ENCODE data around the gene ZNF280A. TPM values are rescaled to one million over a fixed set of nuclear protein-coding genes. Genes with fewer than 3 reads are reported as not detected.

The ZNF280A gene
- total and polyA plus RNA-seq, 2 donors (not counting 3 experiments of a cell fraction or from before 2014, with no cell fraction given): 0.15 TPM; not detected in 1

DNA sequence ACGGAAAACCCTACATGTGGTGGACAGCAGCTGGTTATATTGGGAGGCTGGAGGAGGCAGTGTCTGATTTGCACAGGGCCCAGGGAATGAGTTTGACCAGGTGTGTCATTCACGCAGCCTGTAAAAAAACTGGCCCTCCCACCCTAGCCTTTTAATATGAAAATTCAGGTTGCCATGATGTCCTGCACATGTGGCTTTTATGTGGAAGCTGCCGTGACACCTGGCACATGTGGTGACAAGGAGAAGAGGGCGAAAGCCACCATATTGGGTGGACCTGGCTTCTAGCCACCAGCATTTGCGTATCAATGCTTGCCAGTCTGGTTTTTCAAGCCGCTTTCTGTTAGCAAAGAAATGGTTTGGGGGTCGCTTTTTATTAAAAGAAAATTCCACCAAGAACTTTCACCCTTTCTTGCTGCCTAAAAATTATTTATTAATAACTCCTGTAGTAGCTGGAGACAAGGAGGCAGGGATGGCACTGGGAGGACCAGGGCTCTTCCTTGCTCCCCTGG, 54.9 kb downstream of the ZNF280A start:
- intact Hi-C loops (cut with micrococcal nuclease): loop anchor here (2.0 kb wide), 2 partner anchors 88 to 122 kb away; no protein-coding TSS in a partner anchor
- no peak for TF ChIP-seq POLR2A (IDR thresholded peaks at IDR 0.05; ENCODE audit: low read depth, low read length)
- TF ChIP-seq, protein P1, sequence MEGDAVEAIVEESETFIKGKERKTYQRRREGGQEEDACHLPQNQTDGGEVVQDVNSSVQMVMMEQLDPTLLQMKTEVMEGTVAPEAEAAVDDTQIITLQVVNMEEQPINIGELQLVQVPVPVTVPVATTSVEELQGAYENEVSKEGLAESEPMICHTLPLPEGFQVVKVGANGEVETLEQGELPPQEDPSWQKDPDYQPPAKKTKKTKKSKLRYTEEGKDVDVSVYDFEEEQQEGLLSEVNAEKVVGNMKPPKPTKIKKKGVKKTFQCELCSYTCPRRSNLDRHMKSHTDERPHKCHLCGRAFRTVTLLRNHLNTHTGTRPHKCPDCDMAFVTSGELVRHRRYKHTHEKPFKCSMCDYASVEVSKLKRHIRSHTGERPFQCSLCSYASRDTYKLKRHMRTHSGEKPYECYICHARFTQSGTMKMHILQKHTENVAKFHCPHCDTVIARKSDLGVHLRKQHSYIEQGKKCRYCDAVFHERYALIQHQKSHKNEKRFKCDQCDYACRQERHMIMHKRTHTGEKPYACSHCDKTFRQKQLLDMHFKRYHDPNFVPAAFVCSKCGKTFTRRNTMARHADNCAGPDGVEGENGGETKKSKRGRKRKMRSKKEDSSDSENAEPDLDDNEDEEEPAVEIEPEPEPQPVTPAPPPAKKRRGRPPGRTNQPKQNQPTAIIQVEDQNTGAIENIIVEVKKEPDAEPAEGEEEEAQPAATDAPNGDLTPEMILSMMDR (IDR thresholded peaks at IDR 0.05; ENCODE audit: extremely low read depth in 1 of 2, insufficient read depth in 1 of 2, low read depth in 1 of 2, low read length in 2 of 2): no peak
- CTCF ChIA-PET: interaction anchor here (1.2 to 7.1 kb wide), 6 partner anchors 14 to 495 kb away, joined by 3 to 51 read pairs (median 4); no protein-coding TSS in a partner anchor

DNA sequence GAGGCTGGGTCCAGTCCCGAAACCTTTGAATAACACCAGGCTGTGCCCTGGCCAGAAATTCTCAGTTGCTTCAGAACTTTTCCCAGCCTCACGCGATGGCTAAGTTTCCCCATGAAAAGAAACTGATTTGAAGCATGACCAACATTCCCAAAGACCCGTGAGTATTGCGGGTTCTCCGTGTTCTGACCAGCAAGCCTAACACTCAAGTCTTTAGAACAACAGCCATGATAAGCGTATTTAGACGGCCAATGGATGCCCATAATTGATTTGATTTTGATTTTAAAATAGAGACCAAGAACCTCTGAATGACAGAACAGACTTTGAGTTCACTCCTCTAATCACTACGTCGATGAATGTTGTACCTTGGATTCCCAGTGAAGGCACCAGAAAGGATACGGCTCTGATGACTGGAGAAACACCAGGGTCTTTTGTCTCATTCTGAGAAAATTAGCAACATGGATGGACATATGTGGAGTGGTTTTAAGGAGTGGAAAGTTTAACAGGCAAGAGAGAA, 55.5 kb downstream of the ZNF280A start:
- Histone ChIP-seq H3K4me2 (ENCODE audit: insufficient read depth, low read length) (no peak overlapping the region), H3K27me3 (ENCODE audit: control insufficient read depth in 2 of 2, insufficient read depth in 2 of 2, low read length in 2 of 2) (peaks cover 0 to 4% of the 10 kb centered on the region in 2 experiments), H3K9me1 (replicated peaks; ENCODE audit: control insufficient read depth, extremely low read depth, insufficient read depth, low read length) (no peaks in the 10 kb centered on the region), H3K9me3 (replicated peaks; ENCODE audit: control insufficient read depth, insufficient read depth, low read length) (no peaks in the 10 kb centered on the region), H3K36me3 (ENCODE audit: control insufficient read depth in 2 of 2, extremely low read depth in 1 of 2, insufficient read depth in 2 of 2, low read length in 2 of 2) (no peaks in the 10 kb centered on the region), H3K4me3 (replicated peaks in 1 of 3; ENCODE audit: insufficient read depth in 1 of 3, low read depth in 1 of 3, low read length in 3 of 3) (no peak overlapping the region), H3K9ac (replicated peaks; ENCODE audit: extremely low read depth, insufficient read depth, low read length) (no peak overlapping the region), H3K27ac (ENCODE audit: insufficient read depth, low read depth, low read length) (no peak overlapping the region), H3K4me1 (ENCODE audit: control insufficient read depth, extremely low read depth, insufficient read depth, low read length) (no peaks in the 10 kb centered on the region), H3K79me2 (ENCODE audit: control insufficient read depth, insufficient read depth, low read length) (no peaks in the 10 kb centered on the region), H4K20me1 (replicated peaks; ENCODE audit: control insufficient read depth, extremely low read depth, insufficient read depth, low read length) (no peaks in the 10 kb centered on the region), H2AFZ (ENCODE audit: low read depth, low read length) (no peak overlapping the region)
- FAIRE-seq: no peak
- ChIA-PET CTCF (interaction anchor here (0.7 to 7.1 kb wide), 24 partner anchors 8 to 496 kb away, joined by 3 to 51 read pairs (median 4); partner anchors contain the start of gene ZNF280B), POLR2A (no interaction called here)
- dilution Hi-C loops (cut with MboI; ENCODE audit: extremely low pct_ligation_motif_present, low sequenced_read_pairs) (no loop called here), intact Hi-C loops (cut with micrococcal nuclease) (loop anchor here (1.0 to 2.0 kb wide), 4 partner anchors 88 to 284 kb away; no protein-coding TSS in a partner anchor)
- DNase-seq (ENCODE audit: low read depth, low spot score): no peak
- BruUV-seq (replicated peaks): no TSS peak
- no peak for TF ChIP-seq POLR2A (IDR thresholded peaks at IDR 0.05; ENCODE audit: low read depth, low read length)
- TF ChIP-seq, protein P1 (IDR thresholded peaks at IDR 0.05; ENCODE audit: extremely low read depth in 1 of 2, insufficient read depth in 1 of 2, low read depth in 1 of 2, low read length in 2 of 2): no peak
- TF ChIP-seq MYC (IDR thresholded peaks at IDR 0.05; ENCODE audit: low read depth, low read length): no peak
- TF ChIP-seq POLR2AphosphoS5 (IDR thresholded peaks at IDR 0.05; ENCODE audit: insufficient read depth, low read depth, low read length): no peak
- TF ChIP-seq JUN (IDR thresholded peaks at IDR 0.05; ENCODE audit: borderline replicate concordance, insufficient read depth, insufficient read length, low read depth): no peak
- no peak for TF ChIP-seq EZH2 (IDR thresholded peaks at IDR 0.05; ENCODE audit: borderline replicate concordance, low read depth, low read length, severe bottlenecking)
- TF ChIP-seq, protein P2, sequence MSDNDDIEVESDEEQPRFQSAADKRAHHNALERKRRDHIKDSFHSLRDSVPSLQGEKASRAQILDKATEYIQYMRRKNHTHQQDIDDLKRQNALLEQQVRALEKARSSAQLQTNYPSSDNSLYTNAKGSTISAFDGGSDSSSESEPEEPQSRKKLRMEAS (IDR thresholded peaks at IDR 0.05; ENCODE audit: insufficient read depth, insufficient read length): no peak
- TF ChIP-seq FOS (IDR thresholded peaks at IDR 0.05; ENCODE audit: borderline replicate concordance, insufficient read depth, low read length): no peak
- no peak for TF ChIP-seq GATA2 (IDR thresholded peaks at IDR 0.05; ENCODE audit: insufficient read depth, insufficient read length, low read depth, low read length)

More for the DNA sequence above, 54.9 kb downstream of the ZNF280A start:
- dilution Hi-C loops (cut with MboI; ENCODE audit: extremely low pct_ligation_motif_present, low sequenced_read_pairs): no loop called here
- Histone ChIP-seq H3K9me3 (replicated peaks; ENCODE audit: control insufficient read depth, insufficient read depth, low read length) (no peaks in the 10 kb centered on the region), H3K27ac (ENCODE audit: insufficient read depth, low read depth, low read length) (no peak overlapping the region), H3K4me1 (ENCODE audit: control insufficient read depth, extremely low read depth, insufficient read depth, low read length) (no peaks in the 10 kb centered on the region), H3K79me2 (ENCODE audit: control insufficient read depth, insufficient read depth, low read length) (no peaks in the 10 kb centered on the region), H4K20me1 (replicated peaks; ENCODE audit: control insufficient read depth, extremely low read depth, insufficient read depth, low read length) (no peaks in the 10 kb centered on the region), H3K4me3 (replicated peaks in 1 of 3; ENCODE audit: insufficient read depth in 1 of 3, low read depth in 1 of 3, low read length in 3 of 3) (no peak overlapping the region), H3K4me2 (ENCODE audit: insufficient read depth, low read length) (no peak overlapping the region), H3K36me3 (ENCODE audit: control insufficient read depth in 2 of 2, extremely low read depth in 1 of 2, insufficient read depth in 2 of 2, low read length in 2 of 2) (no peaks in the 10 kb centered on the region), H3K9ac (replicated peaks; ENCODE audit: extremely low read depth, insufficient read depth, low read length) (no peak overlapping the region), H3K9me1 (replicated peaks; ENCODE audit: control insufficient read depth, extremely low read depth, insufficient read depth, low read length) (no peaks in the 10 kb centered on the region), H3K27me3 (ENCODE audit: control insufficient read depth in 2 of 2, insufficient read depth in 2 of 2, low read length in 2 of 2) (peaks cover 0 to 4% of the 10 kb centered on the region in 2 experiments), H2AFZ (ENCODE audit: low read depth, low read length) (no peak overlapping the region)
- DNase-seq (ENCODE audit: low read depth, low spot score) (no peak), FAIRE-seq (no peak)
- no TSS peak for BruUV-seq (replicated peaks)
- POLR2A ChIA-PET: no interaction called here
